ENCODE data around the gene CYSRT1.

The CYSRT1 gene

DNA sequence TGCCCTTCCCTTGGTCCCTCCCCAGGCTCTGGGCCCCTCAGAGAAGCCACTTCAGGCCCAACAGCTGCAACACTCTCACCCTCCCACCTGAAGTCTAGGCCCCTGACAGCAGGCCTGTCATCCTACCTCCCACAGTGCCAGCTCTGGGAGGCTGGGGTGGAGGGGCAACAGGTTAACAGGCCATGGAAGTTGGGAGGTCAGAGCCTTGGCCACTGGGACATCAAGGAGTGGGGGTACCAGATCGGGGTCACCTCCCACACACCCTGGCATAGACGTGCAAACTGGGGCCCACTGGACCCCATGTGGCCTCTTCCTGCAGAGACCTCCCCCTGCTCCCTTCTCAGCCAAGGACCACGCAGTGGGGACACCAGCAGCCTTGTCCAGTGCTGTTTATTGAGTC, 33.7 kb upstream of the CYSRT1 start:
- DNase-seq: no peak

DNA sequence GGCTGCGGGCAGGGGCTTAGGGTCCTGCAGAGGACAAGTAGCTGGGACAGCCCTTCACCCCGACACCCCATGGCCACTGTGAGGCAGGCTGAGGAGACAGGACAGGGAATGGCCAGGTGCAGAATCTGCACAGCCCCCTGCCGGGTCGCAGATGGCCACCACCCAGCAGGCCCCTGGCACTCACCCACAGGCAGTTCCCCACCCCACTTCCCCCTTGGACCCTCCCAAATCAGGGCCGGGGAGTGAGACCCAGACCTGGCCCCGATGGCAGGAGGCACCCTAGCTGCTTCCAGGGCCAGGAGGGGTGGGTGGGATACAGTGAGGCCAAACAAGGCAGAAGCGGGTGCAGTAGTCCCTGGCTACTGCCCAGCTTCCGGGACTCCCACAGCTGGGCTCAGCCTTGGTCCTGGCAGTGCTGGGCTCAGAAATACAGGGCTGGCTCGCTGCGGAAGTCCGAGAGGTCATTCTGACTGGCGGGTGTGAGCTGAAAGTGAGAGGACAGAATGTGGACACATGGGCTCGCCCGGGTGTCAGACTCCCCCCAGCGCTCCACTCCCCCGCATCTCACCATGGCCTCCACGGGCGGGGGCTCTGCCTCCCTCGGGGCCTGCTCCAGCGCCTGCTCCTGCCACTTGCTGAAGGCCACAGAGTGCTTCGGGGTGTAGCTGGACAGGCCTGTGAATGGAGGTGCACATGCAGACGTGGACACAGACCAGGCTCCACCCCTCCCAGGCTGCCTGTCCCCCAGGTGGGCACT, 33.1 kb upstream of the CYSRT1 start:
- no peak for DNase-seq

DNA sequence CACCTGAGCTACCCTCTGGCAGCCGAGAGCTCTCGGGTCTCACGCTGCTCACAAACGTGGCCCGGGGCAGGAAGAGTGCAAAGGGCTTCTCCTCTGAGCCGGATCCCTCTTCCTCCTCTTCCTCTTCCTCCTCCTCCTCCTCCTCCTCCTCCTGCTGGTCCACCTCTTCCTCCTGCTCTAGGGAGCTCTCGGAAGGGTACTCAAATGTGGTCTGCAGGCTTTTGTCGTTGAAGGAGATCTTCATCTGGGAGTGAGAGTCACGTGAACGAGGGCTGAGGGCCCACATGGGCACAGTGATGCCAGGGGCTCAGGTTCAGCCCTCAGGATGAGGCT, 32.6 kb upstream of the CYSRT1 start:
- DNase-seq: no peak

DNA sequence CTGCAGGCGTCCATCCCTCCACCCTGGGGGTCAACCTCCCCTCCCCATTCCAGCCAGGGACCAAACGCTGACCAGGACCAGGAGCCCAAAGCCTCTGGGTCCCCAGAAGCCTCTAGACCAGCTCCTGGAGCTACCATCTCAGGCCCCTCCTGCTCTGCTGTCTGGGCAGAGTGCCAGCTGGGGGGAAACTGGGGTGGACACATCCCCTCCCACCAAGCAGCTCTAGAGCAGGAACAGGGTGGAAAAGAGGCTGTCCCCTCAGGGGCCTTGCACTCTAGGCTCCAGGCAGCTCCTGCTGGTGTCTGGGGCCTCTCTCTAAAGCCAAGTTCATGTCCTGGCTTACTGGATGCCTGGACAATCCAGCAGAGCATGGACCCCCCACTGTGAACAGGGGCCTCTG, 32.1 kb upstream of the CYSRT1 start:
- DNase-seq: no peak

DNA sequence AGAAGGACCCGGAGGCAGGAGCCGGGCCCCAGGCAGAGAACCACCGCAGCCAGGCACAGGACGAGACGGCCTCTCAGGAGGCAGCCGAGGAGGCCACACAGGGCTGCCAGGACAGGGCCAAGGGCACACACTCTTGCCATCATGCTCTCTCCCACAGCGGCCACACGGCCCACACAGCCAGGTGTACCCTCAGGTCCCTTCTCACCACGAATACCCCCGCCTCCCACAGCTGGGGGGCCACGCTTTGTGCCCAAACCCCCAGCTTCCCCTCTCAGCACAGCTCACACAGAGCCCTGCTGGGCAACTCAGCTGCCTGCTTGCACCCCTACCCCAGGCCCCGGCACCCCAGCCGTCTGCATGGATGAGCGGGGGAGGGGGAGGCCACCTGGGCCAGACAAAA, 31.2 kb upstream of the CYSRT1 start:
- no peak for DNase-seq

DNA sequence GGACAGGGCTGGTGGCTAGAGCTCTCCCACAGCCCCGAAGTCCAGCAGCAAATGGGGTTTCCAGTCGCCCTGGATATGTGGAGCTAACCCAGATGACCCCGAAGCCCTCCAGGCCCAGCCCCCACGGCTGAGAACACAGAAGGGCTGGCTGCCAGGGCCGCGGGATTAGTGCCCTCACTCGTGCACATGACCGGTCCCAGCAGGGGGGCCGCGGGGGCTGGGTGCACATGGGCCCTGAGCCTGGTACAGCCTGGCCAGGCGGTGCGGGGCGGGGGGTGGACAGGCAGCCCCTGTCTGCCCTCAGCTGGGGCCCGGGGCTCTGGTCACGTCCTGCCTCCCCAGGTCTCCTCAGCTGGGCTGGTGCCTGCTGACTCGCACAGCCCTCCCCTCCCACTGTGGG, 30.6 kb upstream of the CYSRT1 start:
- no peak for DNase-seq

DNA sequence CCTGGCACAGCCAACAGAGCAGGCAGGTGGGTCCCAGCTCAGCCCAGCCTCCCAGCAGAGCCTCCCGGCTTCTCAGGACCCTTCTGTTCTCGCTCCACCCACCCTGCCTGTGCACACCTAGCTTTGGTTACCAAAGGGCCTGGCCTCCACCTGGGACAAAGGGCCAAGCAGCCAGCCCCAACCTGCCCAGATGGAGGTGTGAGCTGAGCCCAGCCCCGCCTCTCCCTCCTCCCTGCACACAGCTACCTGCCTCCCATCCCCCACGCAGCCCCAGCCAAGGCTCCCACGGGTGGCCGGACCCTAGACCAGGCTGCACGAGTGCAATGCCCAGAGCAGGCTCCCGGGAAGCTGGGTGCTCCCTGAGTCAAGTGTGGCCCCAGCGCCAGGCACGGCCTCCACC, 30.1 kb upstream of the CYSRT1 start:
- no peak for DNase-seq

DNA sequence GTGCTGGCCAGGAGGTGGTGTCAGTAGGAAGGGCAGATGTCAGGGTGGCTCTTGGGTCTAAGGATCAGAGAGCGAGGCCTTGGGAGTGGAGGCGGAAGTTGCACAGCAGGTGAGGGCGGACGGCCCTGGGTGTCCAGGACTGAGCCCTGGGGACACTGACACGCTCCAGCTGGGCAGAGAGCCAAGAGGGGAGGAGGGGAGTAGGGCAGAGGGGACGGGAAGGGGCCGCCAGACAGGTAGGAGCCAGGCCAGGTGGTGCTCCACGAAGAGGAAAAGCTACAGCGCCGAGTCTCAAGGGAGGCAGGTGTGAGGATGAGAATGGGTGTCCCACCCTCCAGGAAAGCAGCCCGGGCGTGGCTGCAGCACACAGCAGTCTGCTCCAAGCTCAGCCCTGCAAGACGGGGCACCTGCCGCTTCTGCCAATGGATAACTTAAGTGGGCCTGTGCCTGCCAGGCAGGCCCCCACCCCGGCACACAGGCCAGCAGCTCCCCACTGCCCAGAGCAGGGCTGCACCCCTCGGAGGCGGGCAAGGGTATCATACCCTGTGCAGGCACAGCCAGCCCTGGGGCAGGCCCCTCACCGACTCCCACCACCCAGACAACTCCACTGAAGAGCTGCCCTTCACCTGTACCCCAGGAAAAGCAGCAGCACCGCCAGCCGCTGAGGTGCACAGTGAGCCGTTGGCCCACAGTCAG, 29.3 kb upstream of the CYSRT1 start:
- DNase-seq: no peak

DNA sequence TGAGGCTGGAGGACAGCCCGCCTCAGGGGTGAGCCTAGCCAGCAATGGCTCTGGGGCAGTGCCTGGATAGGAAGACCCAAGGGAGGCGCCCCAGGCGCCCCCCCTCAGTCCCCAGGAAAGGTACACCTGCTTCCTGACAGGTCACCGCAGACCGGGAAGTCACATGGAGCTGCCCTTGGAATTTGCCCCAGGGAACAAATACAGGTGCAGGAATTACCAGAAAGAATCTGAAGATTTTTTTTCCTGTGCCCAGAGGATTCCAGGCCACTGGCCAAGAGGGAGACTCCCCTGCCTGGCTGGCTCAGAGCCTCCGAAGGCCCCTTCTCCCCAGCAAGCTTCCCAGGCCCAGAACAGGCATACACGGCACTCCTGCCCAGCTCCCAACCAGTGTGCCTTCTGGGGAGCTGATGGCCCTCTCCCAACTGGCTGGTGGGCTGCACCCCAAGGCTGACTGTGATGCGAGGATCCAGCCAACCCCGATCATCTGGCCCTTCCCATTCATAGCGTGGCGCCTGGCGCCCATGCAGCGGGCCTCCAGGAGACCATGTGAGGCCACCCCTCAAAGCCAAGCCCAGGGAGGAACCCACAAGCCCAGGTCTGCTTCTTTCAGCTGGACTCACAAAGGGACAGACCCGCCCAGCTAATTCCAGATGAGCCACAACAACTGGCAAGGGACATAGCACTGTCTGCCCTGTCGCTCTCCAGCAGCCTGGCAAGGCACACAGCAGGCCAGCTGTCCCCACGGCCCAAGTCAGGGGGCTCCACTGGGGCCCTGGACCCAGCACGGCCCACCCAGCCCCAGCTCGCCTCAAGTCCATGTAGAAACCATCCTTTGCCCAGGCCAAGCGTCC, 26.7 kb upstream of the CYSRT1 start:
- no peak for DNase-seq

DNA sequence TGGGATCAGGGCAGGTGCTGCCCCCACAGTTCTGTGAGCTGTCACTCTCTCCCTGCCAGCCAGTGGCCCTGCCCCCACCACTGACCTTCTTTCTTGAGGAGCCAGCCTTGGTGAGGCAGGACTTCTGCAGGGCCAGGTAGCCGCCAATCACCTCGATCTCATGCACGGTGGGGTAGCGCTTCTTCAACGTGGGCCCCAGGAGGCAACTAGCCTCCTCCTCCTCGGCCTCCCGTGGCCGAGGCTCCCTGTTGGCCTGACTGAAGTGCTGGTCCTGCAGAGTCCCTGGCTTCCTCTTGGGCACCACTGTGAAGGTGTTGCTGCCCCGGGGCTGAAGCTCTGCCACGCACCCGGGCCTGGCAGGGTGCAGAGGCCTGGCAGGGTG, 26.1 kb upstream of the CYSRT1 start:
- no peak for DNase-seq

DNA sequence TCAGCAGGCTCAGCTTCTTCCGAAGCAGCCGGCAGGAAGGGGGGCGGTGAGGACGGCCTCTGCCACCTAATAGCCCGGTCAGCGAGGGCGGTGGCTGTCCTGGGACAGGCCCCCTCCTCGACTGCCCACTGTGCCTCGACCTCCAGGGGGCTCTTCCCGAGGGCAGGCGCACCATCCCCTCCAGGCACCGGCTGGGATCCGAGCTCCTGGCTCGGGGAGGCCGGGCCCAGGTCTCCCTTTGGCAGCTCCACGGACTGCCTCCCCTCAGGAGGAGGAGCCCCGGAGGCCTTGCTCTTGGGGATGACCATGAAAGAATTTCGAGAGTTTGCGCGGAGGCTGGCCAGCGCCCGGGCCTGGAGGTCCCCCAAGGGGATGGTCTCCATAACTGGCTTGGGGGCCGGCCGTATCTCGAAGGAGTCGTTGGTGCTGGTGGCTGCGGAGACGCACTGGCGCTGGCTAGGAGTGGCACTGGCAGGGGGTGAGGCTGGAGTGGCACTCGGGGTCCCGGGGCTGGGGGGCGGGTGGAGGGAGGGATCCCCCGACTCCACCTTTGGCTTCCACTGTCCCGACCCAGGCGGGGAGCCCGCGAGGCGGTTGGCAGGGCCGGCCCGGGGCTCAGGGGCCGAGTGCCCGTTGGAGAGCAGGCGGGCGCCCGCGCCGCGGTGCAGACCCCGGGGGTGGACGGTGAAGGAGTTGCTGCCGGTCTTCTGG, 25.4 kb upstream of the CYSRT1 start:
- DNase-seq: no peak

DNA sequence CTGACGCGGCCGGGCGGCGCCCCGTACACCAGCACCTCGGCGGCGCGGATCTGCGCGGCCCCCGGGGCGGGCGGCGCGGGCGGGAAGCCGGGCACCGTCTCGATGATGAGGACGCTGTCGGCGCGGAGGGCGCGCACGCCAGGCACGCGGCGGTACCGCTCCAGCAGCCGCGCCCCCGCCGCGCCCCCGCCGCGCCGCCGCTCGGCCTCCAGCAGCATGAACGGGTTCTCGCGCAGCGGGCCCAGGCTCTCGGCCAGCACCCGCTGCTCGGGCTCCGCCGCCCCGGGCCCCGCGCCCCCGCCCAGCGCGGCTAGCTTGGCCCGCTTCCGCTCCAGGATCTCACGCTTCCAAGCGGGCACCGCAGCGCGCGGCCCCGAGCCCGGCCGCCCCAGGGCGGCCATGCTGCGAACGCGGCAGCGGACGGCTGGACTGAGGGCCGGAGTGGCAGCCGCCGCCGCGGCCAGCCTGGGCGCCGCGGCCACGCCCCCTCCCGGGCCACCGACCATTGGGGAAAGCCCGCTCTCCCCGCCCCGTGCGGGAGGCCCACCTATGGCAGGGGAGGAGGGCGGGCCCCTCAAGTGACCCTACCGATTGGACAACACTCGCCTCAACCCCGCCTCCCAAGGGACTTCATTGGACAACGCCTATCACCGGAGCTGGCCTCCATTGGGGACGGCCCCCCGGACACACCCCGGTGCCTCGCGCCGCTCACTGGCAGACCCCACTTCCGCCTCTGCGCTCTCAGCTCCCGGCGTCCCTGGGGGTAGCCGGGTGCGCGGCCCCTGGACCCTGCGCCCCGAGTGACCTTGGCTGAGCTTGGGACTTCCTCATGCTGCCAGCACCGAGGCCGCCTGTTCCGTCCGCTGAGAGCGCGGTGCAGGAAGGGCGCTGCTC, 24.4 kb upstream of the CYSRT1 start, which contains the start of gene TPRN:
TSS of gene TPRN (minus strand) at position 431 of the 894 bp plus-strand sequence. CDS start at position 401, 30 bp downstream.
- peak; percentile 99 for DNase-seq

DNA sequence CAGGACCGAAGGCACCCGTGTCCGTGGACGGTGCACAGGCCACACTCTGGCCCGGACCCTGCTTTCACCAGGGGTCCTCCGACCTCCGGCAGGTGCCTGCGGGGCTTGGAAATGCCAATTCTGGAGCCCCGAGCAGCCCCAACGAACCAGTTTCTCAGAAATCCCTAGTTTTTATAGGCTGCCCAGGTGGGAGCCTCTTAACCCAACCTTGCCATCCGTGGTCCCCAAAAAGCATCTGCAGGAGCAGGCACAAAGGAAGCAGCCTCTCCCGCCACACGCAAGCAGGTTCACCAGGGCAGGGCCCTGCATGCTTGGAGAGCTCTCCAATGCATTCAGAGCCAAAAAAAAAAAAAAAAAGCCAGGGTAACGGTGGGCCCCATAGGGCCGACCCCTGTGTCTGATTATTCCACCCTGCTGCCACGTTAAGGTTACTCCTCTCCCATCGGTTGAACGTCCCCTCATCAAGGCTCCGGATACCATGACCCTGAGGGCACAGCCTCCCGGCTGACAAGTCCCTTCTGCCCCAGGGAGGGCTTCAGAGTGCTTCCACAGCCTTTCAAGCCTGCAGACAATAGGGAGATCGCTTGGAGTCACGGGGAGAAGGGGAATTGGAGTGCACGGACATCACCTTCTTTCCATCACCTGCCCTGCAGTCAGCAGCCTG, 23.6 kb upstream of the CYSRT1 start:
- DNase-seq: no peak

DNA sequence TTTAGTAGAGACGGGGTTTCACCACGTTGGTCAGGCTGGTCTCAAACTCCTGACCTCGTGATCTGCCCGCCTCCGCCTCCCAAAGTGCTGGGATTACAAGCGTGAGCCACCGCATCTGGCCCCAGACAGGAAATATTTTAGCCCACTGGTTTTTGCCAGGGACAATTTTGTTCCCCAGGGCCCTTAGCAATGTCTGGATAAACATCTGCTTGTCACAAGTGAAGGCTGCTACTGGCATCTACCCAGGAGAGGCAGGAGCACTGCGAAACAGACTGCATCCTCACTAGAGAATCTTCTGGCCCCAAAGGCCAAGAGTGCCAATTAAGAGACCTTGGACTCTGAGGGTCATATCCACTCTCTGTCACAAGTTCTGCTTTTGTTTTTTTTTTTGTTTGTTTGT, 22.0 kb upstream of the CYSRT1 start:
- no peak for DNase-seq

DNA sequence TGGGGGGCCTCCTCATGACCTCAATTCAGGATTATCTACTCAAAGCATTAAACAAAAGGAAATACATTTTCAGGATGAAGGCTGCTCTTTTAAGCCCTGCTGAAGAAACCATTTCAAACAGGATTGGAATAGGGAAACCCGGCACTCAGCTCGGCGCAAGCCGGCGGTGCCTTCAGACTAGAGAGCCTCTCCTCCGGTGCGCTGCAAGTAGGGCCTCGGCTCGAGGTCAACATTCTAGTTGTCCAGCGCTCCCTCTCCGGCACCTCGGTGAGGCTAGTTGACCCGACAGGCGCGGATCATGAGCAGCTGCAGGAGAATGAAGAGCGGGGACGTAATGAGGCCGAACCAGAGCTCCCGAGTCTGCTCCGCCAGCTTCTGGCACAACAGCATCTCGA, 20.2 kb upstream of the CYSRT1 start:
- DNase-seq: no peak

DNA sequence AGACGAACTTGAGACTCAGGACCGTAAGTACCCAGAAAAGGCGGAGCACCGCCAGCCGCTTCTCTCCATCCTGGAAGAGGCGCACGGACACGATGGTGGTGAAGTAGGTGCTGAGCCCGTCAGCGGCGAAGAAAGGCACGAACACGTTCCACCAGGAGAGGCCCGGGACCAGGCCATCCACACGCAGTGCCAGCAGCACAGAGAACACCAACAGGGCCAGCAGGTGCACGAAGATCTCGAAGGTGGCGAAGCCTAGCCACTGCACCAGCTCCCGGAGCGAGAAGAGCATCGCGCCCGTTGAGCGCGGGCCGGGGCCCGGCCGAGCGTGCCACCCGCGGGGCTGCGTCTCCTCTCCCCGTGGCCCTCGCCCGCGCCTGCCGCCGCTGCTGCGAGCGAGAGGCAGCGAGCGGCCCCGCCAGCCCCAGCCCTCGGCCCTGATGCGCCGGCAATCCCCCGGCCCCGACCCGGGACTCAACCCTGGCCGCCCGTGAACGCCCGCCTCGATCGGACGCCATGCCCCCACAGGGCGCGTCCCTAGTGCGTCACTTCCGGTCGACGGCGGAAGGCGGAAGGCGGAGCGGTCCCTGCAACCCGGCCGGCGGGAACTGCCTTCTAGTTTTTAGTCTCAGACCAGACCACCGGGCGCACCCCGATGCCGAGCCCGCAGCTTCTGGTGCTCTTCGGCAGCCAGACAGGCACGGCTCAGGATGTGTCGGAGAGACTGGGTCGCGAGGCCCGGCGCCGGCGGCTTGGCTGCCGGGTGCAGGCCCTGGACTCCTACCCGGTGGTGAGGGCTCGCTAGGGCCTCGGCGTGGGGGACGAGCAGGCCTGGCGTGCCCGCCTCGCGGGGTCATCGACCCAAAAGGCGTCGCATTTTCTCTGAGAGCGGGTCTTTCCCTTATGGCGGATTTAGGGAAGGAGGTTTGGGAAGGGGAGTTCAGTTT, 19.6 kb upstream of the CYSRT1 start, which contains the start of the genes NDOR1 and TMEM203:
TSS of gene NDOR1 (plus strand) at position 575 of the 944 bp plus-strand sequence. CDS start at position 653, 78 bp downstream.
TSS of gene TMEM203 (minus strand) at position 523 of the 944 bp plus-strand sequence. CDS start at position 289, 234 bp downstream.
- DNase-seq: peak; percentile 95

DNA sequence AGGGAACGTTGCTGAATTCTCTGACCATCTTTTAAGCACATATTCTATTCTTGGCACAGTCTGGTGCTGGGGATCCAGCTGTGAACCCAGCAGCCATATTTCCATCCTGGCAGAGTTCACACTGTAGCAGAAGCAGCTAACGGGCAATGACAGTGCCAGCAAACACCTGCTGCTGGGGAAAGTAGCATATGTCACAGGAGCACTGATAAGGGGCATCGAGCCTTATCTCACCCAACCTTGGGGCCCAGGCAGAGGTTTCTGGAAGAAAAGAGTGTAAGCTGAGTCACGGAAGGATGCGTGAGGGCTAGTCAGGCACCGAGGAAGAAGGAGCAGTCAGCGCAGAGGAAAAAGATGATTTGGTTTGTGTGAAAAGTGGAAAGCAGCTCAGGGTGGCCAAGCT, 18.4 kb upstream of the CYSRT1 start:
- no peak for DNase-seq

DNA sequence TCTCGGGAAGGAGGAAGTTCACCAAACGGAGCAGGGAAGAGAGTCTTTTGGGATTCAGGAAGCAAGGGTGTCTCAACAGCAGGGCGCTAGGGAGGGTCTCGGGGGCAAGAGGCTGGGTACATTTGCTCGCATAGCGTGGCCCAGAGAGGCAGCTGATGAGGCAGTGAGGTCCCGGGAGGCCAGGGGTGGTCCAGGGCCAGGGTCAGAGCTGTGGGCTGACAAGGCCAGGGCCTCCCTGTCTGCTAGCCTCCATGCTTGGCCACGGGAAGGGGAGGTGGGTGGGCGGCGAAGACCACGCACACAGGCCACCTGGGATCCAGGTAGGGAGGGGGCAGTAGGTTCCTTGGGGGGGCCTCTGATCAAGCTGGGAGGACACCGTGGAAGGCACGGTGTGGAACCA, 13.4 kb upstream of the CYSRT1 start:
- DNase-seq: no peak

DNA sequence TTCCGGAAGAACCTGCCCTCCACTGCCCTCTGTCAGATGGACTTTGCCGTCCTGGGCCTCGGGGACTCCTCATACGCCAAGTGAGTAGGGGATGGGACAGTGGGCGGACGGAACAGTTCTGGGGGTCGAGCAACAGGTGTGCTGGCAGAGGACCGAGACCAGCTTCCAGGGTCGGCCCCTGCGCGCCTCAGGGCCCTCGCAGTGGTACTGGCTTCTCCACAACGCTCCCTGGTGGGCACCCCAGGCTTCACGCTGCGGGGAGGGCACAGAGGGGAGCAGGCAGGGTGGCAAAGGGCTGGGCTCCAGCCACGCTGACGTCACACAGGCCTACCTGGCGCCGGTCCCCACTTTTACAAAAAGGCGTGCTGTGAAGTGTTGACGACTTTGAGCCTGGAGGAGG, 12.5 kb upstream of the CYSRT1 start:
- no peak for DNase-seq

All from activated naive CD4-positive, alpha-beta T cell treated with anti-CD3 and anti-CD28 coated beads, Interleukin-2, amount 50 U/mL, for 16 hours (primary cell).